ENCODE data around the gene MAD1L1.

Gene MAD1L1

GRCh38 chr7:1948301-1948796 is 284.4 kb downstream of the MAD1L1 start:
- Histone ChIP-seq H3K27me3 (ENCODE audit: control insufficient read depth in 1 of 2, insufficient read depth in 2 of 2, low read length in 2 of 2) (no peaks in the 10 kb centered on the region), H3K9ac (ENCODE audit: low read length) (no peak overlapping the region), H3K36me3 (ENCODE audit: insufficient read depth, low read length) (no peaks in the 10 kb centered on the region), H3K4me3 (ENCODE audit: low read depth in 1 of 2, low read length in 2 of 2) (no peak overlapping the region), H3K9me3 (ENCODE audit: low read length) (no peaks in the 10 kb centered on the region), H3K27ac (ENCODE audit: low read depth, low read length) (no peak overlapping the region), H3K4me1 (ENCODE audit: insufficient read depth, low read length) (no peaks in the 10 kb centered on the region)

DNA sequence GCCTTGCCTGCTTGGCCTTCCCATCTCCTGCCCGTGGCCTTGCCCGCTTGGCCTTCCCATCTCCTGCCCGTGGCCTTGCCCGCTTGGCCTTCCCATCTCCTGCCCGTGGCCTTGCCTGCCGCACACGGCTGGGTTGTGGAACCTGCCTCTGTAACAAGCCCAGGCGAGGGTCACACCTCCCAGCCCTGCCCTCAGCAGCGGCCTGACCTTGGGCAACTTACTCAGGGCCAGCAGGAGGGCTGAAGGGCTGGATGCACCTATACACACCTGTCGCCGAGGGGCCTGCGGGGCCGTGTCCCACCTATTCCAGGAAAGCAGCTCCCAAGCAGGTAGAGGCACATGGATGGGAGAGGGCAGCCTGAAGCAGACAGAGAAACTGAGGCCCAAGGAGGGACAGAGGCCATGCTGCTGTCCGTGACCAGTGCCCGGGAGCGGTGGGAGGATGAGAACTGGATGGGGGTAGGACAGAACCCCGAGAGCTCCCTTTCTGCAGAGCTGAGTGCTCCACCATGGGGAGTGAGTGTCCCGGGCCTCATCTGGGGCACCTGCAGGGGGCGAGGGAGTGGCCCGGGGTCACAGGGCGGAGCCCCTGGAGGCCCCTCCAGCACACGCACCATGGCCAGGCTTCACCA is 285.0 kb downstream of the MAD1L1 start:
- Histone ChIP-seq H3K27ac (ENCODE audit: low read depth, low read length) (no peak overlapping the region), H3K36me3 (ENCODE audit: insufficient read depth, low read length) (no peaks in the 10 kb centered on the region)

GRCh38 chr7:1946773-1947450 is 285.8 kb downstream of the MAD1L1 start:
- no peaks in the 10 kb centered on the region for H3K4me1 ChIP-seq (ENCODE audit: insufficient read depth, low read length)
- H3K27me3 ChIP-seq (ENCODE audit: control insufficient read depth in 1 of 2, insufficient read depth in 2 of 2, low read length in 2 of 2), result no peaks in the 10 kb centered on the region
- no peak overlapping the region for H3K4me3 ChIP-seq (ENCODE audit: low read depth in 1 of 2, low read length in 2 of 2)
- H3K9ac ChIP-seq (ENCODE audit: low read length), result no peak overlapping the region
- no peak overlapping the region for H3K27ac ChIP-seq (ENCODE audit: low read depth, low read length)
- H3K36me3 ChIP-seq (ENCODE audit: insufficient read depth, low read length), result no peaks in the 10 kb centered on the region
- no peaks in the 10 kb centered on the region for H3K9me3 ChIP-seq (ENCODE audit: low read length)

More for the DNA sequence above, 285.0 kb downstream of the MAD1L1 start:
- Histone ChIP-seq H3K9ac (ENCODE audit: low read length) (no peak overlapping the region), H3K4me1 (ENCODE audit: insufficient read depth, low read length) (no peaks in the 10 kb centered on the region), H3K9me3 (ENCODE audit: low read length) (no peaks in the 10 kb centered on the region), H3K4me3 (ENCODE audit: low read depth in 1 of 2, low read length in 2 of 2) (no peak overlapping the region), H3K27me3 (ENCODE audit: control insufficient read depth in 1 of 2, insufficient read depth in 2 of 2, low read length in 2 of 2) (no peaks in the 10 kb centered on the region)

GRCh38 chr7:1946025-1946772 is 286.5 kb downstream of the MAD1L1 start:
- H3K27ac ChIP-seq (ENCODE audit: low read depth, low read length), result no peak overlapping the region
- no peaks in the 10 kb centered on the region for H3K9me3 ChIP-seq (ENCODE audit: low read length)
- no peaks in the 10 kb centered on the region for H3K27me3 ChIP-seq (ENCODE audit: control insufficient read depth in 1 of 2, insufficient read depth in 2 of 2, low read length in 2 of 2)
- no peaks in the 10 kb centered on the region for H3K4me1 ChIP-seq (ENCODE audit: insufficient read depth, low read length)
- H3K36me3 ChIP-seq (ENCODE audit: insufficient read depth, low read length), result no peaks in the 10 kb centered on the region
- H3K9ac ChIP-seq (ENCODE audit: low read length), result no peak overlapping the region
- no peak overlapping the region for H3K4me3 ChIP-seq (ENCODE audit: low read depth in 1 of 2, low read length in 2 of 2)

- H3K4me1 ChIP-seq (ENCODE audit: insufficient read depth, low read length), result no peaks in the 10 kb centered on the region
These were observed 287.2 kb downstream of the MAD1L1 start for GRCh38 chr7:1945558-1945957.

DNA sequence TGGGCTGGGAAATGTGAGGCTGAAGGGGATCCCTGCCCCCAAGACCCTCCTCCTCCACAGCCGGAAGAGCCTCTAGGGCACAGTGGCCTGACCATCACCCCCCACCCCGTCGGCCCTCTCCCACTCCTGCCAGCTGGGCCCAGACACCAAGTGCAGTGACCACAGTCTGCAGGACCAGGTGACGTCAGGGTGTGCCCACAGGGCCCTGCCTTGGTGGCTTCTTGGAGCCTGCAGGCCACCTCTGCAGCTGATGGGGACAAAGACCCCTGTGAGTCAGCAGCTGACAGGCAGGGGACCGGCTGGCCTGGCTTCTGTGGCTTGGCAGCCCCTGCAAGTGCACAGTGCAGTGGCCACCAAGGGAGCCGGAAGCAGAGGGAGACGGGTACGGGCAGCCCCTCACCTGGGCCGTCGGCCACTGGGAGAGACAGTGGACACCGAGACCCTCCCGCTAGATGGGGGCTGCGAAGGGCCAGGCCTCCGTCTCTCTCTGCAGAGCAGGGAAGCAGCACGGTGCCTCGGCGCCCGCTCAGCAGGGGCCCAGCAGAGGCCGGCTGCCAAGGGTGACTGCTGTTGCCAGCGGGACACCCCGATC is 288.0 kb downstream of the MAD1L1 start:
- Histone ChIP-seq H3K9ac (ENCODE audit: low read length) (no peak overlapping the region), H3K27ac (ENCODE audit: low read depth, low read length) (no peak overlapping the region), H3K9me3 (ENCODE audit: low read length) (no peaks in the 10 kb centered on the region), H3K36me3 (ENCODE audit: insufficient read depth, low read length) (no peaks in the 10 kb centered on the region), H3K27me3 (ENCODE audit: control insufficient read depth in 1 of 2, insufficient read depth in 2 of 2, low read length in 2 of 2) (no peaks in the 10 kb centered on the region), H3K4me1 (ENCODE audit: insufficient read depth, low read length) (no peaks in the 10 kb centered on the region), H3K4me3 (ENCODE audit: low read depth in 1 of 2, low read length in 2 of 2) (no peak overlapping the region)

More at GRCh38 chr7:1945558-1945957, 287.2 kb downstream of the MAD1L1 start:
- no peaks in the 10 kb centered on the region for H3K27me3 ChIP-seq (ENCODE audit: control insufficient read depth in 1 of 2, insufficient read depth in 2 of 2, low read length in 2 of 2)
- no peaks in the 10 kb centered on the region for H3K9me3 ChIP-seq (ENCODE audit: low read length)
- H3K27ac ChIP-seq (ENCODE audit: low read depth, low read length), result no peak overlapping the region
- no peak overlapping the region for H3K4me3 ChIP-seq (ENCODE audit: low read depth in 1 of 2, low read length in 2 of 2)
- H3K9ac ChIP-seq (ENCODE audit: low read length), result no peak overlapping the region
- no peaks in the 10 kb centered on the region for H3K36me3 ChIP-seq (ENCODE audit: insufficient read depth, low read length)

- H3K27ac ChIP-seq (ENCODE audit: low read depth, low read length), result no peak overlapping the region
- H3K36me3 ChIP-seq (ENCODE audit: insufficient read depth, low read length), result no peaks in the 10 kb centered on the region
- H3K9me3 ChIP-seq (ENCODE audit: low read length), result no peaks in the 10 kb centered on the region
- H3K27me3 ChIP-seq (ENCODE audit: control insufficient read depth in 1 of 2, insufficient read depth in 2 of 2, low read length in 2 of 2), result no peaks in the 10 kb centered on the region
- no peak overlapping the region for H3K4me3 ChIP-seq (ENCODE audit: low read depth in 1 of 2, low read length in 2 of 2)
- H3K4me1 ChIP-seq (ENCODE audit: insufficient read depth, low read length), result no peaks in the 10 kb centered on the region
- H3K9ac ChIP-seq (ENCODE audit: low read length), result no peak overlapping the region
These were observed 288.7 kb downstream of the MAD1L1 start for GRCh38 chr7:1943933-1944618.

GRCh38 chr7:1943326-1943725 is 289.4 kb downstream of the MAD1L1 start:
- Histone ChIP-seq H3K4me1 (ENCODE audit: insufficient read depth, low read length) (no peaks in the 10 kb centered on the region), H3K27me3 (ENCODE audit: control insufficient read depth in 1 of 2, insufficient read depth in 2 of 2, low read length in 2 of 2) (no peaks in the 10 kb centered on the region), H3K9ac (ENCODE audit: low read length) (no peak overlapping the region), H3K36me3 (ENCODE audit: insufficient read depth, low read length) (no peaks in the 10 kb centered on the region), H3K4me3 (ENCODE audit: low read depth in 1 of 2, low read length in 2 of 2) (no peak overlapping the region), H3K9me3 (ENCODE audit: low read length) (no peaks in the 10 kb centered on the region), H3K27ac (ENCODE audit: low read depth, low read length) (no peak overlapping the region)

GRCh38 chr7:1942941-1943289 is 289.8 kb downstream of the MAD1L1 start:
- no peaks in the 10 kb centered on the region for H3K9me3 ChIP-seq (ENCODE audit: low read length)
- no peaks in the 10 kb centered on the region for H3K27me3 ChIP-seq (ENCODE audit: control insufficient read depth in 1 of 2, insufficient read depth in 2 of 2, low read length in 2 of 2)
- H3K9ac ChIP-seq (ENCODE audit: low read length), result no peak overlapping the region
- H3K36me3 ChIP-seq (ENCODE audit: insufficient read depth, low read length), result no peaks in the 10 kb centered on the region
- no peak overlapping the region for H3K27ac ChIP-seq (ENCODE audit: low read depth, low read length)
- H3K4me3 ChIP-seq (ENCODE audit: low read depth in 1 of 2, low read length in 2 of 2), result no peak overlapping the region
- H3K4me1 ChIP-seq (ENCODE audit: insufficient read depth, low read length), result no peaks in the 10 kb centered on the region

DNA sequence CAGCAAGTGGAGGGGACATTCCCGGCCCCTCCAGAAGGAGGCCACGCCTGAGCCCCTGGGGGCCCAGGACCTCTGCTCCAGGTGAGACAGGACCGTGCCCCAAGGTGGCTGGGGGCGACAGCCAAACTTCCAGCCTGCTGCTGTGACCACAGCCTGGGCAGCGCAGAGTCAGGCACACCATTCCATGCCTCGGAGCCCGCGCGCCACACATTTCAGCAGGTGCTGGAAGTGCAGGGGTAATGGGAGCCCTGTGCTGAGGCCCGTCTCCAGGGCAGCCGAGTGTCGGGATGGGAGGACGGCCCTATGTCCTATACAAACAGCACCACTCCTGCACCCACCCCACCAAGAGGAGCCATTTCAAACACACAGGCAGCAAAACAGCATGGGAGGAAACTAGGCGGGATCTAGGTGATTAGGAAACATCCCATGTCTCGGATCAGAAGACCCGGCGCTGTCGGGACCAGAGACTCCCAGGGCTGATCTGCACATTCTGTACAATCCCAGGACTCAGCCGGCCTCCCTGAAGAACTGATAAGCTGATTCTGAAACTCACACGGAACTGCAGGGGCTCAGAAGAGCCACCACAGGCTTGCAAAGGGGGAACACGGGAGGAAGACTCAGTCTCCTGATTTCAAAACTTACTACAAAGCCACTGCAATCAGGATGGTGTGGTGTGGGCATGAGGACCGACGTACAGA is 290.4 kb downstream of the MAD1L1 start:
- no peaks in the 10 kb centered on the region for H3K4me1 ChIP-seq (ENCODE audit: insufficient read depth, low read length)
- no peaks in the 10 kb centered on the region for H3K36me3 ChIP-seq (ENCODE audit: insufficient read depth, low read length)
- H3K4me3 ChIP-seq (ENCODE audit: low read depth in 1 of 2, low read length in 2 of 2), result no peak overlapping the region
- no peaks in the 10 kb centered on the region for H3K27me3 ChIP-seq (ENCODE audit: control insufficient read depth in 1 of 2, insufficient read depth in 2 of 2, low read length in 2 of 2)
- no peak overlapping the region for H3K9ac ChIP-seq (ENCODE audit: low read length)
- H3K9me3 ChIP-seq (ENCODE audit: low read length), result no peaks in the 10 kb centered on the region
- H3K27ac ChIP-seq (ENCODE audit: low read depth, low read length), result no peak overlapping the region
